HEK293T (cell line): ENCODE data around the gene TMEM190.
"Not testable (repeated sequence)": the region's sequence is repeated elsewhere in the genome, so short reads cannot be mapped to it uniquely, and the experiment has no call there.

ENCODE experiments used
- FOXK2 ChIP-seq: fragments of 450-650 bp; IDR thresholded peaks from 2 replicates; pipeline ENCODE4 v1.6.1; 2016; ENCODE audit warnings: mild to moderate bottlenecking
- FOXM1 ChIP-seq: fragments of 450-650 bp; IDR thresholded peaks from 2 replicates; pipeline ENCODE4 v1.6.1; 2017; ENCODE audit warnings: mild to moderate bottlenecking, borderline replicate concordance

- not testable (repeated sequence) for TF ChIP-seq FOXM1, FOXK2
Measured at GRCh38 chr19:55421281-55421680, 44.7 kb downstream of the TMEM190 start.
